Measurements from ENCODE around the gene NTM. TPM values are rescaled to one million over a fixed set of nuclear protein-coding genes. Genes with fewer than 3 reads are reported as not detected.

Gene NTM
- total RNA-seq, 1 experiment from 2014 or later, result not detected

DNA sequence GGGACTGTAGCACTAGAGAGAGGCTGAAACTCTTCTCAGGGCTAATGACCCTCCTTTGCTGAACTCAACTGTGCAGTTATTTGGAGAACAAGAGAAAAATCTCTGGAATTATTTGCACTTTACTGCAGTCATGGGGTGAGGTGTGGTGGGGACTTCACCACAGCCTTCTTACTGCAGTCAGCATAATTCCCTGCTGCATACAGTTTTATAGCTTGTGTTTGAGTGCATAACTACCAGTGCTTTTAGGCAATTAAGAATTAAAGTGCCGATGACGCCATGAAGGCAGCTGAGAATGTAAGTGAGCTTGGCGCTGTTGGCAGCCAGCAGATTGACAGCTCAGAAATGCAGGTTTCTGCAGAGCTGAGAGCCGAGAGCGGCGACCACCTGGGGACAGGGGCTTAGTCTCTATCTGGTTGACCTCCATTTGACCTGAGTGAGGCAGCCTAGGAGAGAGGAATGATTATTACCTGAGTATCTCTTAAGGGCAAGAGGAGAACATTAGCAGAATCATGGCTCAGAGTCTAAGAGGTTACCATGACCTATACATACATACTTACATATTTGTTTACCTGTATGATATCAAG, 830.0 kb downstream of the NTM start:
- intact Hi-C loops (cut with micrococcal nuclease), result no loop called here
- CTCF ChIA-PET, result no interaction called here
- no peak overlapping the region for H2AFZ ChIP-seq (ENCODE audit: low read depth, low read length, poor library complexity, severe bottlenecking)
- no peak overlapping the region for H3K9ac ChIP-seq (ENCODE audit: low read length)
- H3K36me3 ChIP-seq (ENCODE audit: control insufficient read depth in 1 of 2, insufficient read depth in 2 of 2, low read length in 2 of 2), result no peaks in the 10 kb centered on the region
- no peak overlapping the region for H3K4me3 ChIP-seq (replicated peaks in 1 of 2; ENCODE audit: low read depth in 1 of 2, low read length in 2 of 2)
- no peak overlapping the region for H3K4me2 ChIP-seq (ENCODE audit: low read length)
- H3K9me2 ChIP-seq (ENCODE audit: insufficient read depth), result no peaks in the 10 kb centered on the region
- DNase-seq (ENCODE audit: low read depth, low spot score) (no peak), ATAC-seq (no peak)
- no peaks in the 10 kb centered on the region for H3K79me2 ChIP-seq (ENCODE audit: insufficient read depth, low read length)
- H4K20me1 ChIP-seq (ENCODE audit: insufficient read depth), result no peaks in the 10 kb centered on the region
- no peak overlapping the region for H3K27ac ChIP-seq (ENCODE audit: low read depth, low read length)
- POLR2A ChIA-PET, result no interaction called here
- peaks cover 3 to 35% of the 10 kb centered on the region in 2 experiments; a peak in 3 of 4 replicates for H3K9me3 ChIP-seq (ENCODE audit: control insufficient read depth in 1 of 2, insufficient read depth in 1 of 2, low read depth in 1 of 2, low read length in 2 of 2)
- BruUV-seq (replicated peaks), result no TSS peak
- H3K4me1 ChIP-seq (ENCODE audit: control insufficient read depth in 1 of 2, insufficient read depth in 2 of 2, low read length in 2 of 2), result no peaks in the 10 kb centered on the region
- H3K27me3 ChIP-seq (ENCODE audit: insufficient read depth, low read length), result no peaks in the 10 kb centered on the region
- RAD21 ChIA-PET (ENCODE audit: low non-redundant PET in 1 of 2, low total read pairs in 2 of 2, uncharacterized antibody in 2 of 2, unreplicated experiment in 2 of 2), result no interaction called here
- TF ChIP-seq SP1 (IDR thresholded peaks at IDR 0.05; ENCODE audit: low read depth) (no peak), ZFX (IDR thresholded peaks at IDR 0.05) (no peak), ZNF274 (IDR thresholded peaks at IDR 0.05; ENCODE audit: low read depth, low read length) (no peak), RAD21 (IDR thresholded peaks at IDR 0.05; ENCODE audit: low read depth) (no peak), FOSL1 (IDR thresholded peaks at IDR 0.05; ENCODE audit: low read depth) (no peak), TCF7L2 (IDR thresholded peaks at IDR 0.05; ENCODE audit: borderline replicate concordance, extremely low read depth, insufficient read depth, insufficient read length) (no peak), EZH2phosphoT487 (IDR thresholded peaks at IDR 0.05; ENCODE audit: borderline replicate concordance) (no peak), ELF1 (IDR thresholded peaks at IDR 0.05; ENCODE audit: borderline replicate concordance, low read depth) (no peak), CEBPB (IDR thresholded peaks at IDR 0.05; ENCODE audit: low read depth) (no peak), JUND (IDR thresholded peaks at IDR 0.05) (no peak), SIN3A (IDR thresholded peaks at IDR 0.05; ENCODE audit: low read depth) (no peak), YY1 (IDR thresholded peaks at IDR 0.05; ENCODE audit: extremely low read depth, insufficient replicate concordance, low read depth, low read length) (no peak), SRF (IDR thresholded peaks at IDR 0.05; ENCODE audit: low read depth) (no peak), CBX3 (IDR thresholded peaks at IDR 0.05; ENCODE audit: low read depth) (no peak), POLR2AphosphoS5 (IDR thresholded peaks at IDR 0.05; ENCODE audit: low read depth, low read length) (no peak)
- TF ChIP-seq, protein P1, sequence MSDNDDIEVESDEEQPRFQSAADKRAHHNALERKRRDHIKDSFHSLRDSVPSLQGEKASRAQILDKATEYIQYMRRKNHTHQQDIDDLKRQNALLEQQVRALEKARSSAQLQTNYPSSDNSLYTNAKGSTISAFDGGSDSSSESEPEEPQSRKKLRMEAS (IDR thresholded peaks at IDR 0.05), result no peak
- TF ChIP-seq, protein P2, sequence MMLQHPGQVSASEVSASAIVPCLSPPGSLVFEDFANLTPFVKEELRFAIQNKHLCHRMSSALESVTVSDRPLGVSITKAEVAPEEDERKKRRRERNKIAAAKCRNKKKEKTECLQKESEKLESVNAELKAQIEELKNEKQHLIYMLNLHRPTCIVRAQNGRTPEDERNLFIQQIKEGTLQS (IDR thresholded peaks at IDR 0.05), result no peak

Measured in HCT116 (cell line).